ENCODE measurements around the gene DNER.
"Not testable (repeated sequence)": the region's sequence is repeated elsewhere in the genome, so short reads cannot be mapped to it uniquely, and the experiment has no call there.

The DNER gene

GRCh38 chr2:229376866-229377265 is 337.5 kb downstream of the DNER start:
- DNase-seq, result no peak

GRCh38 chr2:229375251-229375650 is 339.1 kb downstream of the DNER start:
- DNase-seq, result no peak

- not testable (repeated sequence) for DNase-seq
These were observed 341.0 kb downstream of the DNER start for GRCh38 chr2:229373311-229373710.

GRCh38 chr2:229372207-229372606 is 342.1 kb downstream of the DNER start:
- DNase-seq, result no peak

GRCh38 chr2:229371086-229371485 is 343.3 kb downstream of the DNER start:
- no peak for DNase-seq

GRCh38 chr2:229370509-229370908 is 343.8 kb downstream of the DNER start:
- no peak for DNase-seq

- no peak for DNase-seq
These were observed 351.1 kb downstream of the DNER start for GRCh38 chr2:229363185-229363814.

- no peak for DNase-seq
These were observed 363.5 kb downstream of the DNER start for GRCh38 chr2:229350883-229351282.

GRCh38 chr2:229350117-229350805 is 364.1 kb downstream of the DNER start:
- no peak for DNase-seq

- no peak for DNase-seq
These were observed 366.2 kb downstream of the DNER start for GRCh38 chr2:229348128-229348527.

GRCh38 chr2:229346816-229347540 is 367.4 kb downstream of the DNER start:
- DNase-seq, result no peak

- no peak for DNase-seq
These were observed 369.4 kb downstream of the DNER start for GRCh38 chr2:229344955-229345354.

- peak; percentile 65 for DNase-seq
These were observed 370.2 kb downstream of the DNER start for GRCh38 chr2:229344151-229344551.

GRCh38 chr2:229343661-229344060 is 370.7 kb downstream of the DNER start:
- no peak for DNase-seq

- DNase-seq, result no peak
These were observed 372.0 kb downstream of the DNER start for GRCh38 chr2:229342376-229342775.

- no peak for DNase-seq
These were observed 374.1 kb downstream of the DNER start for GRCh38 chr2:229340086-229340760.

- no peak for DNase-seq
These were observed 374.7 kb downstream of the DNER start for GRCh38 chr2:229339618-229340017.

GRCh38 chr2:229339171-229339570 is 375.2 kb downstream of the DNER start:
- not testable (repeated sequence) for DNase-seq

- DNase-seq, result no peak
These were observed 378.4 kb downstream of the DNER start for GRCh38 chr2:229335877-229336346.

- no peak for DNase-seq
These were observed 379.0 kb downstream of the DNER start for GRCh38 chr2:229335330-229335729.

- no peak for DNase-seq
These were observed 383.4 kb downstream of the DNER start for GRCh38 chr2:229330952-229331351.

GRCh38 chr2:229319558-229319957 is 394.8 kb downstream of the DNER start:
- no peak for DNase-seq

GRCh38 chr2:229314117-229314516 is 400.2 kb downstream of the DNER start:
- DNase-seq, result no peak

Data from NCI-H510A (cell line).